ENCODE measurements around the gene JMJD1C.

DNA sequence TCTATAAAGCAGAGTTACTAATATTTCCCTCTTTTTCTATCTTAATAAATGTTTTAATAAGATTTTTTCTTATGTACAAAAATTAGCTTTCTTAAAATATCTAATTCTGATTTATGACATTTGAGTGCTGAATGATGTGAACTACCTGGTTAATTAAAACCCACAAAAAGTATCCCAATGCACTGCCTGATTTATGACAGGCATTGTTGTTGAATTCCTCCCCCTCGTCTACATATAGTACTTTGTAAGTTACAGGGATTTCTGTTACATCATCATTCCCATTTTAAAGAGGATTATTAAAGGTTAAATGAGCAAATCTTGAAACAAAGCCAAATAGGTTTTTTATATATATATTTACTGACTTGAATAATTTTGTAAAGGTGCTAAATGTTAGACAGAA lies 241.5 kb downstream of the JMJD1C start:
- TF ChIP-seq CTCF (IDR thresholded peaks at IDR 0.05) (no peak), POLR2A (IDR thresholded peaks at IDR 0.05) (no peak)
